Pancreas (tissue), 10 donors: ENCODE data around the gene NAT8L. TPM values are rescaled to one million over a fixed set of nuclear protein-coding genes. Genes with fewer than 3 reads are reported as not detected.
"Not testable (repeated sequence)": the region's sequence is repeated elsewhere in the genome, so short reads cannot be mapped to it uniquely, and the experiment has no call there.

ENCODE experiments used
- ATAC-seq, 4 donors: fragments of 200-7000 bp; cut with Tn5 transposase; one replicate each; pipeline versions ENCODE4 v1.8.0 to v1.9.1; 2020; ENCODE audit warnings: mild to moderate bottlenecking in 4 of 4, moderate library complexity in 4 of 4
- DNase-seq, 6 donors: peaks; one replicate each; pipeline ENCODE4 v3.0.0-alpha.2; 2020
- FAIRE-seq: peaks from 2 replicates; lab custom pipeline; 2012; peaks lifted over from hg19 to GRCh38; lab: Jason Lieb, UNC
- H3K27ac ChIP-seq, 4 donors: fragments of 200-600 bp; sonication (generic); 1 replicate in 3 of 4; 2 replicates in 1 of 4; pipeline versions ENCODE4 v1.5.0 to v1.8.0; 2020
- H3K27me3 ChIP-seq, 4 donors: fragments of 200-600 bp; one replicate each; pipeline ENCODE4 v1.8.0; 2021
- H3K36me3 ChIP-seq, 3 donors: fragments of 200-600 bp; sonication (generic) in 1 of 3; one replicate each; pipeline versions ENCODE4 v1.5.0 to v1.8.0; 2020 to 2021
- H3K4me1 ChIP-seq, 3 donors: fragments of 200-600 bp; one replicate each; pipeline ENCODE4 v1.8.0; 2021
- H3K4me3 ChIP-seq, 4 donors: fragments of 200-600 bp; sonication (generic) in 2 of 4; one replicate each; pipeline versions ENCODE4 v1.5.0 to v1.8.0; 2020 to 2021
- H3K9me3 ChIP-seq, 4 donors: fragments of 200-600 bp; one replicate each; pipeline ENCODE4 v1.8.0; 2021
- CTCF ChIP-seq, 4 donors: fragments of 200-600 bp; sonication (generic) in 3 of 4; IDR thresholded peaks; one replicate each; pipeline versions ENCODE4 v1.5.0 to v1.8.0; 2021; ENCODE audit warnings: antibody characterized with exemption in 4 of 4
- WGBS, 2 donors: extraction: QIAGEN DNeasy Blood & Tissue Kit; methylation state at CpG; one replicate each; pipeline ENCODE4 v1.1.7; 2013; 5-methylcytosine and 5-hydroxymethylcytosine counted together
- intact Hi-C, 3 donors: fragments of 100-400 bp; cut with DNase I; formaldehyde crosslinking; loops; one replicate each; pipeline versions ENCODE4 v1.11.1 to v1.14.2; 2022
- polyA plus RNA-seq, 2 donors: library from polyadenylated mRNA; stranded (reverse); fragments of 200-250 nt; gene quantifications; one replicate each; pipeline ENCODE4 v1.2.3, GENCODE V29; 2013
- total RNA-seq, 6 donors: library from RNA; stranded (reverse); fragmentation: NEBNext Ultra II Directional in 4 of 6; extraction: Animal tissue kit (Norgen Biotek cat#: 25700) in 4 of 6; gene quantifications; one replicate each; pipeline versions ENCODE4 v1.2.1 to v1.2.4, GENCODE V29; 2021 to 2023
- donor health status: healthy with polysubstance abuse.
- donor health status: DM: no; HTN: no; CAD: no; lungs with moderate emphysema.
- donor health status: DM: no; HTN: no; CAD: no.
- donor health status: control.
- donor health status: control.
- donor health status: Bipolar disorder and iron deficiency.
- donor health status: DM: yes; HTN: yes; CAD: no.
- donor health status: DM: no; HTN: no; CAD: no.
- donor health status: DM: no; HTN: no; CAD: no.
- donor health status: DM: yes; HTN: yes; CAD: no.

Gene NAT8L
- total and polyA plus RNA-seq, 8 donors, result 3.0 to 7.2 (median 4.8) TPM

- no peaks in the 10 kb centered on the region for H3K9me3 ChIP-seq
- ATAC-seq (no peak), DNase-seq (no peak), FAIRE-seq (no peak)
- intact Hi-C loops, result no loop called here
- no peak overlapping the region for H3K4me3 ChIP-seq
- no peaks in the 10 kb centered on the region for H3K4me1 ChIP-seq
- no peak overlapping the region for H3K27ac ChIP-seq
- TF ChIP-seq CTCF (IDR thresholded peaks at IDR 0.05), result no peak
- no peaks in the 10 kb centered on the region for H3K36me3 ChIP-seq
- no peaks in the 10 kb centered on the region for H3K27me3 ChIP-seq
These were observed 34.4 kb upstream of the NAT8L start for GRCh38 chr4:2024683-2025082.

- no peak for TF ChIP-seq CTCF (IDR thresholded peaks at IDR 0.05)
- intact Hi-C loops, result no loop called here
- FAIRE-seq (no peak), DNase-seq (no peak), ATAC-seq (no peak)
- no peak overlapping the region for H3K27ac ChIP-seq
- no peaks in the 10 kb centered on the region for H3K27me3 ChIP-seq
- no peaks in the 10 kb centered on the region for H3K9me3 ChIP-seq
- no peaks in the 10 kb centered on the region for H3K4me1 ChIP-seq
- no peaks in the 10 kb centered on the region for H3K36me3 ChIP-seq
- no peak overlapping the region for H3K4me3 ChIP-seq
These were observed 33.3 kb upstream of the NAT8L start for GRCh38 chr4:2025817-2026216.

GRCh38 chr4:2027120-2027519 is 32.0 kb upstream of the NAT8L start:
- H3K4me3 ChIP-seq, H3K9me3 ChIP-seq, H3K36me3 ChIP-seq, H3K27me3 ChIP-seq, H3K4me1 ChIP-seq, intact Hi-C loops, ATAC-seq, FAIRE-seq, H3K27ac ChIP-seq, DNase-seq: not testable (repeated sequence)
- WGBS, 2 donors, result 80 to 89% methylated on average over 4 of the region's 4 CpGs

- FAIRE-seq, H3K4me1 ChIP-seq, ATAC-seq, H3K4me3 ChIP-seq, DNase-seq, intact Hi-C loops, H3K36me3 ChIP-seq, H3K27ac ChIP-seq, H3K9me3 ChIP-seq, H3K27me3 ChIP-seq: not testable (repeated sequence)
These were observed 28.0 kb upstream of the NAT8L start for GRCh38 chr4:2031161-2031560.

- ATAC-seq (no peak), DNase-seq (no peak), FAIRE-seq (no peak)
- no peak for TF ChIP-seq CTCF (IDR thresholded peaks at IDR 0.05)
- Histone ChIP-seq H3K36me3 (no peaks in the 10 kb centered on the region), H3K27ac (no peak overlapping the region), H3K27me3 (no peaks in the 10 kb centered on the region), H3K4me1 (peaks cover 0 to 3% (median 0%) of the 10 kb centered on the region in 3 donors), H3K4me3 (no peak overlapping the region), H3K9me3 (no peaks in the 10 kb centered on the region)
- intact Hi-C loops, result no loop called here
- WGBS, 2 donors, result 84 to 86% methylated on average over 10 of the region's 10 CpGs
These were observed 22.8 kb upstream of the NAT8L start for GRCh38 chr4:2036327-2036726.

- WGBS, 2 donors, result 71 to 81% methylated on average over 7 of the region's 7 CpGs
- no peak for FAIRE-seq
- no peak for DNase-seq
These were observed 22.3 kb upstream of the NAT8L start for GRCh38 chr4:2036866-2037265.

More at GRCh38 chr4:2036866-2037265, 22.3 kb upstream of the NAT8L start:
- ATAC-seq, result no peak
- no peak overlapping the region for H3K27ac ChIP-seq
- H3K4me1 ChIP-seq, result peaks cover 0 to 5% (median 0%) of the 10 kb centered on the region in 3 donors
- no peaks in the 10 kb centered on the region for H3K27me3 ChIP-seq
- no peaks in the 10 kb centered on the region for H3K9me3 ChIP-seq
- H3K4me3 ChIP-seq, result no peak overlapping the region
- intact Hi-C loops, result no loop called here
- no peak for TF ChIP-seq CTCF (IDR thresholded peaks at IDR 0.05)
- H3K36me3 ChIP-seq, result no peaks in the 10 kb centered on the region
